Skin of body (tissue), 2 donors: ENCODE results near the gene TDO2. TPM values are rescaled to one million over a fixed set of nuclear protein-coding genes. Genes with fewer than 3 reads are reported as not detected.
A peak's percentile ranks its signal among the peaks of the same experiment; 100 is the strongest.
"Not testable (repeated sequence)": the region's sequence is repeated elsewhere in the genome, so short reads cannot be mapped to it uniquely, and the experiment has no call there.

Source experiments
- DNase-seq: peaks from one replicate; lab custom pipeline; 2025; lab: John Stamatoyannopoulos, UW
- total RNA-seq: library from RNA; depleted of rRNA; stranded (reverse); fragments of >200 nt; gene quantifications from one replicate; pipeline ENCODE4 v1.2.3, GENCODE V29; 2014

The TDO2 gene
- total RNA-seq, 1 donor from 2014 or later, result 0.59 TPM

GRCh38 chr4:155907556-155907955, 4.1 kb downstream of the TDO2 start:
- no peak for DNase-seq

DNA sequence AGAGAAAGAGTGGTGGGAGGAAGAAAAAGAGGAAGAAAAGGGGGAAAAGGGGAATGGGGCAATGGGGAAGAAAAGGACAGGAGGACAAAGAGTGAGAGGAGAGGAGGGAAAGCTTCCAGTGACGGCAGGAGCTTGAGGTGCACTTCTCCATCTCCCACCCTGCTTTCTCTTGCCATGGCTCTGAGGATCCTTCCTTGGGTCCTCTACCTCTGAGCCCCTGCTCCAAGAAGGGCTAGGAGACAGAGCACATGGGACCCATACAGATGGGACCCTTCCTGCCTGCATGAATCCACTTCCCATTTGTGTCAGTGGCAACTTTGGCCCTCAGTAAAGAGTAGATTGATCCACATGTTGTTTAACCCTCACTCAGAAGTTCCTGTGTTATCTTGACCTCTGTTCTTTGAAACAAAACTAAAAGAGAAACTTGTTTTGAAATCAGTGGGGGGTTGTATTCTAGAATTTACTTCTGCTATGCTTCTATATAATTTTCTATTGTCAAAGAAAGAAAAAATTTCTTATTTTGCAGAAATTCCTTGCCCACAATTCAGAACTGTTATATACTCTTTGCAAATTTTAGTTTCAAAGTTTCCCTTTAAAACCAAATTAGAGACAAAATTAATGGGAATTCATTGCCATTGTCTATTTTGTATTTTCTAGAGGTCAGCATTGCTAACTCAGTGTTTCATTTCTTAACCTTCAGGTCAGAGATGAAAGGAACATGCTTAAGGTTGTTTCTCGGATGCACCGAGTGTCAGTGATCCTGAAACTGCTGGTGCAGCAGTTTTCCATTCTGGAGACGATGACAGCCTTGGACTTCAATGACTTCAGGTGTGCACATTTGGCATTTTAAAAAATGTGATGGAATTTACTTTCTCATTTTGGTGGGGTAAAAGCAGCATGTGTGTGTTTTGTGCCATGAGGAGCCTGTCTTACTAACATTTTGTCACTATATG, 5.0 kb downstream of the TDO2 start:
- no peak for DNase-seq

DNA sequence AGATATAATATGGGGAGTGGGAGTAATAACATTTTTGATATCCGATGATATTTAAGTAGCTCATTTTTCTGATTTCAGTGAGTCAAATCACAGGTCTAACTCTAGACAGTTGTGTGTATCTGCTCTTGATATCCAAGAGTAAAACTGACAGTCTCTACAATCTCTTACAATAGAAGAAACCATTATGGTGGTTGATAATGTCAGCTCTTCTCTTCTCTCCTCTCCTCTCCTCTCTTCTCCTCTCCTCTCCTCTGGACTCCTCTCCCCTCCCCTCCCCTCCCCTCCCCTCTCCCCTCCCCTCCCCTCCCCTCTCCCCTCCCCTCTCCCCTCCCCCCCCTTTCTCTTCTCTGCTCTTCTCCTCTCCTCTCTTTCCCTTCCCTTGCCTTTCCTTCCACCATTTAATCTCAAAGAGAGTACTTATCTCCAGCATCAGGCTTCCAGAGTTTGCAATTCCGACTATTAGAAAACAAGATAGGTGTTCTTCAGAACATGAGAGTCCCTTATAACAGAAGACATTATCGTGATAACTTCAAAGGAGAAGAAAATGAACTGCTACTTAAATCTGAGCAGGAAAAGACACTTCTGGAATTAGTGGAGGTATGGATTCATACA, 6.2 kb downstream of the TDO2 start:
- no peak for DNase-seq

- no peak for DNase-seq
Observed at GRCh38 chr4:155911905-155912304, 8.4 kb downstream of the TDO2 start.

GRCh38 chr4:155914782-155915181, 11.3 kb downstream of the TDO2 start:
- DNase-seq, result no peak

DNA sequence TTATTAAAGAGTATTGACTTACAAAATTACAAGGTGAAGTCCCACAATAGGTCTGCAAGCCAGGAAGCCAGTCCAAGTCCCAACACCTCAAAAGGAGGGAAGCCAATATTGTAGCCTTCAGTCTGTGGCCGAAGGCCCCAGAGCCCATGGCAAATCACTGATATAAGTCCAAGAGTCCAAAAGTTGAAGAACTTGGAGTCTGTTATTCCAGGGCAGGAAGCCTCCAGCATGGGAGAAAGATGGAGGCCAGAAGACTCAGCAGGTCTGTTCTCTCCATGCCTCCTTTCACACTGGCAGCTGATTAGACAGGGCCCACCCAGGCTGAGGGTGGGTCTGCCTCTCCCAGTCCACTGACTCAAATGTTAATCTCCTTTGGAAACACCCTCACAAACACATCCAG, 18.1 kb downstream of the TDO2 start:
- no peak for DNase-seq

DNA sequence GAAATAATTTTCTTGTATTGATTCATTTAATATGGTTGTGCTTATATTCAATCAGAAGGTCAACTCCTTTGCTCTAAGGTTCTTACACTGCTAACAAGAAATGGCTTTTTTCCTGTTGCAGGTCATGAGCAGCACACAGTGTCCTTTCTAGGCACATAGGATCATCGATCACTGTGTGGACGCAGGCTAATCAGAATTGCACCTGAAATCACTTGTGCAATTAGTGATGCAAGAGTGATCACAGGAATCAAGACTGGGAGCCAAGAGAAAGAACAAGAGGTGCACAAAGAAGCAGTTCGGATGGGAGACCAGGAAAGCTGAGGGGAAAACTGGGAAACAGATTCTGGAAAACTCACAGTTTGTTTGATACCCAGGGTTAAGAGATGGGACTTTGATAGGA, 21.1 kb downstream of the TDO2 start:
- DNase-seq, result no peak

- no peak for DNase-seq
Observed at GRCh38 chr4:155929833-155930232, 26.3 kb downstream of the TDO2 start.

GRCh38 chr4:155930330-155930729, 26.8 kb downstream of the TDO2 start:
- DNase-seq, result no peak

- DNase-seq, result no peak
Observed at GRCh38 chr4:155931634-155932033, 28.1 kb downstream of the TDO2 start.

GRCh38 chr4:155934634-155935033, 31.1 kb downstream of the TDO2 start:
- DNase-seq, result not testable (repeated sequence)

GRCh38 chr4:155935389-155935986, 32.0 kb downstream of the TDO2 start:
- no peak for DNase-seq

GRCh38 chr4:155941085-155941790, 37.7 kb downstream of the TDO2 start:
- no peak for DNase-seq

DNA sequence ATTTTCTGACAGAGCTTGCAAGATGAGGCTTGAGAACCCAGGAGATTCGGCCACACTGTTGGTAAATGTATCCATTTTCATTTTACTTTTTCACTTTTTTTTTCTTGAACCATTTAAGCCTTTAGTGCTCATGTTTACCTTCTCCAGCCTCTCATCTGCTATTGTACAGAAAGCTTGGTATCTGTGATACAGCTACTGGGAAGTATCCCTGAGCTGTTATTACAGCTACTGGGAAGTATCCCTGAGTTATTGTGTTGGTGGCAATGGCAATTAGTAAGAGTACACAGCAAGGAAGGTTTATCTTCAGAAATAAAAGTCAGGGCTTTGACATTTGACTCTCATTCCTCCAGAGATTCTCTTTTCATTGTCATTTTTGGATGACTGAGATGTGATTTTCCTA, 38.3 kb downstream of the TDO2 start:
- DNase-seq, result no peak

- DNase-seq, result no peak
Observed at GRCh38 chr4:155943605-155944291, 40.3 kb downstream of the TDO2 start.

- DNase-seq, result no peak
Observed at GRCh38 chr4:155944516-155944915, 41.0 kb downstream of the TDO2 start.

- no peak for DNase-seq
Observed at GRCh38 chr4:155946486-155946885, 43.0 kb downstream of the TDO2 start.

DNA sequence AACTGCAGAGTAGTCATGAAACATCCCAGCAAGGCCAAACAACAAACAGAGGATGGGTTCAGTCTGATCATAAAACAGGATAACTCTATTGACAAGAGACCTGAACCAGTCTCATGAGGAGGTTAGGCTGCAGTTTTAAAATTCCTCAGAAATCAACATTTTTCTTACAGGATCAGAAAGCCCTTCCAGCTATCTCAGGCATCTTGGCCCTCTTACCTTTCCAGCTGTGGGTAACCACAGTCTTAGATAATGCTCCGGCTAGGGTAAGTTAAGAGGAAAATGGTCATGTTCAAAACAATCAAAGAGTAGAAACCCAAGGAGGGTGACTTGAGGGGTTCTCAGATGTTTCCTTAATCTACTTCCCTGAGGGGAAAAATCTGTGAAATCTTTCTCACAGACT, 45.0 kb downstream of the TDO2 start:
- no peak for DNase-seq

GRCh38 chr4:155950461-155950860, 47.0 kb downstream of the TDO2 start:
- no peak for DNase-seq

DNA sequence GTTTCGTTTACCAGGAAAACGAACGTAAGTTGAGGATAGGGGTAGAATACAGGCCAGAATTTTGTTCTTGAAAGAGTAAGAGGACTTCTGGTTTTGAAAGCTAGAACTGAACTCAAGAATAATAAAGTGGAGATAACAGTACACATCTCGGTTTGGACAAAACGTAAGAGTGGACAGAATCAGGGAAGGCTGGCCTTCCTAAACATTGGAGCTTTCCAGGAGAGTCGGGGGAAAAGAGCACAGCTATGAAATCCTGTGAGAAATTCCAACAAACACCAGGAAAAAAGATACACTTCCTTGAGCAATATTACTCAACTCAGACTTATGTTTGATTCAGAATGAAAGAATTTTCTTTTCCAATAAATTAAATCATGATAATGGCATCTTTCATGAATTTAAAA, 49.0 kb downstream of the TDO2 start:
- peak; percentile 22 for DNase-seq
